D721Med (cell line): ENCODE results near the gene MAP4.
"Not testable (repeated sequence)": the region's sequence is repeated elsewhere in the genome, so short reads cannot be mapped to it uniquely, and the experiment has no call there.

Experiments used
- DNase-seq: peaks from one replicate; pipeline ENCODE4 v3.0.0; 2011; ENCODE audit warnings: low spot score; ENCODE audit not compliant: insufficient read length
- FAIRE-seq: peaks from 2 replicates; lab custom pipeline; 2011; peaks lifted over from hg19 to GRCh38; lab: Jason Lieb, UNC
- TF ChIP-seq, protein P1 (sequence below): IDR thresholded peaks from 2 replicates; pipeline ENCODE4 v1.5.1; 2012; ENCODE audit warnings: mild to moderate bottlenecking, control low read depth; ENCODE audit not compliant: insufficient read depth; ENCODE audit errors: missing control alignments

The MAP4 gene

GRCh38 chr3:47890126-47890827 is 125.9 kb downstream of the MAP4 start:
- TF ChIP-seq, protein P1, sequence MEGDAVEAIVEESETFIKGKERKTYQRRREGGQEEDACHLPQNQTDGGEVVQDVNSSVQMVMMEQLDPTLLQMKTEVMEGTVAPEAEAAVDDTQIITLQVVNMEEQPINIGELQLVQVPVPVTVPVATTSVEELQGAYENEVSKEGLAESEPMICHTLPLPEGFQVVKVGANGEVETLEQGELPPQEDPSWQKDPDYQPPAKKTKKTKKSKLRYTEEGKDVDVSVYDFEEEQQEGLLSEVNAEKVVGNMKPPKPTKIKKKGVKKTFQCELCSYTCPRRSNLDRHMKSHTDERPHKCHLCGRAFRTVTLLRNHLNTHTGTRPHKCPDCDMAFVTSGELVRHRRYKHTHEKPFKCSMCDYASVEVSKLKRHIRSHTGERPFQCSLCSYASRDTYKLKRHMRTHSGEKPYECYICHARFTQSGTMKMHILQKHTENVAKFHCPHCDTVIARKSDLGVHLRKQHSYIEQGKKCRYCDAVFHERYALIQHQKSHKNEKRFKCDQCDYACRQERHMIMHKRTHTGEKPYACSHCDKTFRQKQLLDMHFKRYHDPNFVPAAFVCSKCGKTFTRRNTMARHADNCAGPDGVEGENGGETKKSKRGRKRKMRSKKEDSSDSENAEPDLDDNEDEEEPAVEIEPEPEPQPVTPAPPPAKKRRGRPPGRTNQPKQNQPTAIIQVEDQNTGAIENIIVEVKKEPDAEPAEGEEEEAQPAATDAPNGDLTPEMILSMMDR, result no peak
- DNase-seq (no peak), FAIRE-seq (peak; percentile 87)

GRCh38 chr3:47888986-47889757 is 127.0 kb downstream of the MAP4 start:
- TF ChIP-seq, protein P1, result no peak
- no peak for DNase-seq
- FAIRE-seq, result peak; percentile 32

- DNase-seq, FAIRE-seq: not testable (repeated sequence)
These were observed 128.2 kb downstream of the MAP4 start for GRCh38 chr3:47887991-47888390.

GRCh38 chr3:47885168-47885567 is 131.0 kb downstream of the MAP4 start:
- TF ChIP-seq, protein P1, result no peak
- no peak for FAIRE-seq

GRCh38 chr3:47884603-47885002 is 131.6 kb downstream of the MAP4 start:
- FAIRE-seq (no peak), DNase-seq (no peak)
- TF ChIP-seq, protein P1, result no peak

More at GRCh38 chr3:47885168-47885567, 131.0 kb downstream of the MAP4 start:
- no peak for DNase-seq

GRCh38 chr3:47882338-47882737 is 133.9 kb downstream of the MAP4 start:
- FAIRE-seq (no peak), DNase-seq (no peak)

DNA sequence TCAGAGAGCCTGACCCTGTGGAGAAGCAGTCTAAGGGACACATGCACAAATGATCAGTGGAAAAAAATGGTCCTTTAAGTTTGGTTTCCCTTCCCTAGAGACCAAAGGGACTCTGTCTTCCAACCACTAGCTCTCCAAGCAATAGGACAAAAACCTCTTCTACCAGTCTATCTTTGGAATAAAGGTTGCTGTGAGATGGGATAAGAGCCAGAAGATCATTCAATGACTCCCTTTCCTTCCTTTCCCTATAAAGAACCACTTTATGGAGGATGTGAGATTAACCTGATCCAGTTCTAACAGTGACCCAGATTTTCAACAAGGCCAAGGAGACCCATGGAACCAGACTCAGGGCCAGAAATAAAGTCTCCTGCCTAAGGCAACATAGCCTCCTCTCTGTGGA is 138.5 kb downstream of the MAP4 start:
- FAIRE-seq (no peak), DNase-seq (no peak)
- TF ChIP-seq, protein P1, result no peak

More at GRCh38 chr3:47882338-47882737, 133.9 kb downstream of the MAP4 start:
- TF ChIP-seq, protein P1, result no peak
